HT-29 (cell line): ENCODE results near the gene SDK1. TPM values are rescaled to one million over a fixed set of nuclear protein-coding genes. Genes with fewer than 3 reads are reported as not detected.
"Not testable (repeated sequence)": the region's sequence is repeated elsewhere in the genome, so short reads cannot be mapped to it uniquely, and the experiment has no call there.

ENCODE experiments used
- DNase-seq: peaks from one replicate; pipeline ENCODE4 v3.0.0-alpha.2; 2015; ENCODE audit warnings: low spot score
- total RNA-seq: library from RNA; depleted of rRNA; stranded (reverse); fragments of >200 nt; shearing (Covaris generic); gene quantifications from 2 replicates; pipeline ENCODE4 v1.2.3, GENCODE V29; 2014

The SDK1 gene
- total RNA-seq, 1 experiment from 2014 or later, result not detected

DNA sequence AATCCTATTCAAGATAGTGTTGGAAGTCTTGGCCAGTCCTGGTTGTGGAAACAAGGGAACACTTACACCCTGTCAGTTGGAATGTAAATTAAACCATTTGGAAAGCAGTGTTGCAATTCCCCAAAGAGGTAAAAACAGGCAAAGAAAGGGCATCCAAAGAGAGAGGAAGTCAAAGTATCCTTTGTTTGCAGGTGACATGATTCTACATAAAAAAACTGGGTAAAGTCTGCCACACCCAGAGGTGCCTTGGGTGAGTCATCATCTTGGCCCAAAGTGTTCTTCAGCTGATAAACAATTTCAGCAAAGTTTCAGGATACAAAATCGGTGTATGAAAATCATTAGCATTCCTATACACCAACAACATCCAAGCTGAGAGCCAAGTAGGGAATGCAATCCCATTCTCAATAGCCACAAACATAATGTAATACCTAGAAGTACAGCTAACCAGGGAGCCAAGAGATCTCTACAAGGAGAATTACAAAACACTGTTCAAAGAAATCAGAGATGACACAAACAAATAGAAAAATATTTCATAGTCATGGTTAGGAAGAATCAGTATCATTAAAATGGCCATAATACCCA, 278.7 kb downstream of the SDK1 start:
- DNase-seq, result no peak

DNA sequence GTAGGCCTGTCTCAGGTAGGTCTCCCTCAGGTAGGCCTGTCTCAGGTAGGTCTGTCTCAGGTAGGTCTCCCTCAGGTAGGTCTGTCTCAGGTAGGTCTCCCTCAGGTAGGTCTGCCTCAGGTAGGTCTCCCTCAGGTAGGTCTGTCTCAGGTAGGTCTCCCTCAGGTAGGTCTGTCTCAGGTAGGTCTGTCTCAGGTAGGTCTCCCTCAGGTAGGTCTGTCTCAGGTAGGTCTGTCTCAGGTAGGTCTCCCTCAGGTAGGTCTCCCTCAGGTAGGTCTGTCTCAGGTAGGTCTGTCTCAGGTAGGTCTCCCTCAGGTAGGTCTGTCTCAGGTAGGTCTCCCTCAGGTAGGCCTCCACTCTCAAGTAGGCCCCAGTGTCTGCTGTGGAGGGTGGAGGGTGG, 281.1 kb downstream of the SDK1 start:
- DNase-seq, result not testable (repeated sequence)

GRCh38 chr7:3585826-3586225, 284.8 kb downstream of the SDK1 start:
- DNase-seq, result no peak

- DNase-seq, result no peak
Observed at GRCh38 chr7:3588341-3588740, 287.3 kb downstream of the SDK1 start.

DNA sequence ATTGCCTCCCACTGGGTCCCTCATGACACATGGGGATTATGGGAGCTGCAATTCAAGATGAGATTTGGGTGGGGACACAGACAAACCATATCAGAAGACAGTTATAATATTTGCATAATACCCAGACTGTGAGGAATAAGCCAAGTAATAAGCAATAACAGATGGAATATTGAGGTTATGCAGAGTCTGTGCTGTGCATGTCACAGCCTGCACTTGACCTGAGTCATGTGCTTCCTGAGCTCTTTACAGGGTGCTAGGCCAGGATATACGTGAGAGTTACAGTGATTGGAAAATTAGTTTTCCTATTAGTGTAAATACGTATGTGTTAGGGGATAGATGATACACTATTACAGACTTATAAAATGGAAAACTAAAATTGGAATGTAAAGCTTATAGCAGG, 288.7 kb downstream of the SDK1 start:
- DNase-seq, result no peak

DNA sequence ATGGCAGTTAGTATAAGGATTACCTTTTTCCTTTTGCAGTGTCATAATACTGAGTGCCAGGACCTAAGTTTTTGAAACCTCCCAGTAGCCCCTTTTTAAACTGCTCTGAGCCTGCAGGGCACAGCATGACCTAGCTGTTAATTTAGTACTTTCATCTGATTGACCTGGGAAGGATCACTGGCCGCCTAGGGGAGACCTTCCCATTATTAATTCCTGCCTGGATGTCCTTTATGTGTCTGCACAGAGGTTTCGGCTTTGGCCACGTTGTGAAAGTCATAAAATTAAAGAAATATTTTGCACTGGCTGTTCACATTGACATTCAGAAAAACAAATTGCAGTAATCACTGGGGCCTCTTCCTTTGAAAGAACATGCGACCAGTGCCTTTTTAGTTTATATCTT, 290.2 kb downstream of the SDK1 start:
- DNase-seq, result no peak

- no peak for DNase-seq
Observed at GRCh38 chr7:3591944-3592343, 290.9 kb downstream of the SDK1 start.

DNA sequence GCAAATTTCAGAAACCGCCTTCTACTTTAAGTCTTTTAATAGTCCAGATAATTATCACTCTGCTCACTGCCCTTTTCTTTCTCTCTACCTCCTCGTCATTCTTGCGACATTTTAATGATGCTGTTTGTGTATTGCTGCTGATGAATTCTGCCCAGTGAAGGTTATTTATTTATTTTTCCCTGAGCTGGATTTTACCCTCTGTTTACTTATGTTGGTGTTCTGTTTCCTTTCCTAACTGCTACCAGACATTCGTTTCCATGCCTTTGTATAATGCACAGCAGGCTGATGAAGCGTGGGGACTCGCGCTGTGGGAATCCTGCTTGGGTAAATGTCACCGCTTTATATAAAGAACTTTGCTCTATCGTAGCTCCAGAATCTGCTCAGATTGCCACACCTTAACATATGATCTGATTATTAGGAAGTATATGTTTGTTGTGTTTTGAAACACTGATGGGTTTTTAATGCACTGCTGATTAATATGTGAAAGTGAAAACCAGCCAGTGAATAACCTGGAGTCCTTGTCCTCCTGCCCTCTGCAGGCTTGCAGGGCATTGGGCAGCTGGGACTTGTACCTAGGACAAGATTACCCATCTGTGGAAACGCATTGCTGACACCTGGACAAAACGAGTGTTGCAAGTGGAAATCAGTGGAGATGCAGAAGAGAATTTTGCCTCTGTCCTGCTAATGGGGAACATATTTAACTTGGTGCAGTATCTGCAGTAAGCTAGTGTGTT, 291.5 kb downstream of the SDK1 start:
- no peak for DNase-seq

DNA sequence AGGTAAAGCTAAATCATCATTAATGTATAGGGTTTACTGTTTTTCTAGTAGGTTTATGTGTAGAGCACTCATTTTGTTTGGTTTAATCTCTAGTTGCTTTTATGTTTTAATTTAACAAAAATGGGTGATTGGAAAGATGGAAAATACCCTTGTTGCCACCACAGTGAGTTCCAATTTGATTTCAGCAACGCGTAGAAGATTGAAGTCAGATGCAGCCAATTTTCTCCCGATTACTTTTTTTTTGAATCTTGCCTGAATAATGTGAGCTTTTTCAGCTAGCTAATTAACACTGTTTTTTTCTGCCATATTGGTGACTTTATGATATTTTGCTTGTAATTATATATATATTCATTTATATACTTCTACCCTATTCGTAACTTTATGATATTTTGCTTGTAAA, 293.8 kb downstream of the SDK1 start:
- DNase-seq, result no peak

GRCh38 chr7:3598854-3599253, 297.8 kb downstream of the SDK1 start:
- DNase-seq, result no peak

DNA sequence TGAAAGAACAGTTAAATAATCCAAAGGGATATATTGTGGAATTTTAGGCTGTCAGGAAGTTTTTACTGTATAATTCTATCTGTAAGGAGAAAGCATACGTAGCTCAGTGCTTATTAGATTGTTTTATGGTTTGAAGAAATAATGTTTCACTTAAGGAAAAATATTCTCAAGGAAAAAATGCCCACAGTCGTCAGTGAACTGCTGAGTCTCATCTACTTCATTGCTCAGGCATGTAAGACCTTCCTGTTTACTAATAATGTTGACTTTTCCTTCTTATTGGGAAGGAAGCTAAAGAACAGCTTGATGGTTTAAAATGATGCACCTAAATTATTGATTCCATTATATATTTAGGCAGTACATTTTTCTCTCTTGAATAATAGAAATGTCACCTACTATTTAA, 304.2 kb downstream of the SDK1 start:
- DNase-seq, result no peak

DNA sequence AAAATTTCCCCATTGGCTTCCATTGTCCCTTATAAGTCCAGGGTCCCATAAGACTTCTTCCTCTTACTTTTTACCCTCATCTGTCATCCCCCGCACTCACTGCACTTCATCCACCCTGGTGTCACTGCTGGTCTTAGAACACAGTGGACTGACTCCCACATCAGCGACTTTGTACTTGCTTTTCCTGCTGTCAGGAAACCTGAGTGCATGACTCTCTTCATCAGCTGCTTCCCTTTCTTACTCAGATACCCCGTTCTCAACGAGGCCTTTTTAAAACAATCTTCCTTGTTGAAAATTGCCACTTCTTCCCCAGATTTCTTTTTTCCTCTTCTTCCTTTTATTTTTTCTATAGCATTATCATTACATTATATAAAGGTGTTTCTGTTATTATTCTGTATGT, 305.4 kb downstream of the SDK1 start:
- DNase-seq, result no peak

DNA sequence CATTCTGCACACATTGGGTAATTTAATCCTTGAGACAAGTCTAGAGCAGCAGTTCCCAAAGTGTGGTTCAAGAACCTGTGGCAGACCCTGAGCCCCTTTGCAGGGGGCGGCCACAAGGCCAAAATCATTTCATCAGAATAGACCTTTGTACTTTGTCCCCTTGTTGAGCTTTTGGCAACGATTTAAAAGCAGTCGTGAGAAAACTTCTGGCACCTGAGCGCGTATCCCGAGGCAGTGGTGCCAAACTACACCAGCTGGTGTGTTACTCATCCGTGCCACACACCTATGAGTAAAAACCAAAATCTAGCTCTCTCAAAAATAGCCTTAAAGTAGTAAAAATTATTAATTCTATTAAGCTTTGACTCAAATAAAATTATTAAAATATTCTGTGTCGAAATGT, 306.8 kb downstream of the SDK1 start:
- no peak for DNase-seq

- DNase-seq, result no peak
Observed at GRCh38 chr7:3616306-3616705, 315.3 kb downstream of the SDK1 start.

DNA sequence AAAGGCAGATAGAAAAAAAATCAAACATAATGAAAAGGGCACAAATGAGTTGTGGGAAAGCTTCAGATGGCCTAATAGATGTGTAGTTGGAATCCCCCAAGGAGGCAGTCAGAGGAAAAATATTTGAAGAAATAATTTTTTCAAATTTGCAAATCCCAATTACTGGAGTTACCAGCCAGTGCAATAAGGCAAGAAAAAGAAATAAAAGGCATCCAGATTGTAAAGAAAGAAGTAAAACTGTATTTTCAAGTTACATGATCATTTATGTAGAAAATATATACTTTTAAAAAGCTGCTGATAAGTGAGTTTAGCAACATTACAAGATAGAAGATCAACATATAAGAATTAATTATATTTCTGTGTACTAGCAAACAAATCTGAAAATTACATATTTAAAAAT, 329.0 kb downstream of the SDK1 start:
- no peak for DNase-seq

- DNase-seq, result no peak
Observed at GRCh38 chr7:3634396-3634795, 333.3 kb downstream of the SDK1 start.

- DNase-seq, result no peak
Observed at GRCh38 chr7:3636131-3636860, 335.2 kb downstream of the SDK1 start.

DNA sequence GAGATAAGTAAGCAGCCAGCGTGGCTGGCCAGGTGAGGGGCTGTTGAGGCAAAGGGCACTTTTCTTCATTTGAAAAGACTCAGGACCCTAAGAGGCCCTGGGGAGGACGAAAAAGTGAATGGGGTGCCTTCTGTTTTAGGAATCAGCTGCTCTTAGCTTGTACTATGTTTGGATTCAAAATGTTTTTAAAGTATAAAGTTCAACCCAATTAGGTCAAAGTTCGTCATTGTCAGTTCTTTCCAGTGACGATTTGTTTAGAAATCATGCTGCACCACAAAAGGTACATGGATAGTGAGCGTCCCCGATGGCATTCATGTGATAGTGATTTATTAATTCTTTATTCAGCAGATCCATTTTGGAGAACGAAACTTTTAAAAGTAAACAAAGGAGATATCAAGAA, 338.2 kb downstream of the SDK1 start:
- no peak for DNase-seq

DNA sequence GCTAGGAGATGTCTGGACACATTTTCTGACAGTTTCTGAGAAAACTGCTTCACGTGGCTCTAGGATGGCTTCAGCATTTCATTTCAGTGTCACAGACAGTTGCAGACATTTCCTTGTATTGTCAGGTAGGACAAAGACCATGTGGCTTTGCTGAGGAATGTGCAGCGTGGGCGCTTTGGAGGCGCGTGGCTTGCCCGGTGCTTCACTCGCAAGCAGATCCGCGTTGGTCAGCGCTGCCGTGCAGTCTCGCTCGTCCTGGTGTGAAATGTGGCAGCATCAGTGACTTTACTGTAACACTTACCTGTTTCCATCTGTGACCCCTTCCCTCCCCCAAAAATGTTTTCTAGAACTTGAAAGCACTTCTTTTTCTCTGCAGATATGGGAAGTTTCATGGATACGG, 340.5 kb downstream of the SDK1 start:
- no peak for DNase-seq

- DNase-seq, result no peak
Observed at GRCh38 chr7:3643091-3643490, 342.0 kb downstream of the SDK1 start.

DNA sequence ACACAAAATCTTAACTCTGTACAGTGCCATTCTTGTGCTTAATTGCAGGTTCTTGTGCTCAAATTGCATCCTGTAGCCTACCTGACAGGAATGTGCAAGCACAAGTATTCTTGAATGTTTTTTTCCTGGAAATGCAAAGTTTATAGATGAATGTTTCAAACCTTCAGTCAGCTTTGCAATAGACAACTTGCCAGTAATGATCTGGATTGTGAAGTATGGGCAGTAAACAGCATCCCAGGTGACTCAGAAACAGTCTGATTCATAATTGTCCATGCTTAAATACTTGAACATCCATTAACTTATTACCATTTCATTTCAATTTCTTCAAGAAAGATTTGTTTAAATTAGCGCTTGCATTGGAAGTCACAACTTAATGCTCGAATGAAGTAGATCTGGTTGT, 347.2 kb downstream of the SDK1 start:
- DNase-seq, result no peak

- DNase-seq, result peak; percentile 17
Observed at GRCh38 chr7:3649250-3649649, 348.2 kb downstream of the SDK1 start.
